Type B pancreatic cell (in vitro differentiated cells): Measurements from ENCODE around the gene ADGRB3. TPM values are rescaled to one million over a fixed set of nuclear protein-coding genes. Genes with fewer than 3 reads are reported as not detected.

ENCODE experiments used
- DNase-seq: peaks from one replicate; pipeline ENCODE4 v3.0.0; 2021; ENCODE audit warnings: mixed read lengths; ENCODE audit not compliant: unreplicated experiment; ENCODE audit errors: extremely low spot score
- H3K27ac Mint-ChIP-seq: 2 replicates; pipeline ENCODE4 v1.8.0; 2021; ENCODE audit warnings: mild to moderate bottlenecking, mixed read lengths
- H3K27me3 Mint-ChIP-seq: 2 replicates; pipeline ENCODE4 v1.8.0; 2021; ENCODE audit warnings: mixed read lengths
- H3K36me3 Mint-ChIP-seq: 2 replicates; pipeline ENCODE4 v1.8.0; 2021; ENCODE audit warnings: mixed read lengths
- H3K4me1 Mint-ChIP-seq: one replicate; pipeline ENCODE4 v1.8.0; 2021; ENCODE audit warnings: mixed read lengths; ENCODE audit not compliant: unreplicated experiment
- H3K4me3 Mint-ChIP-seq: 2 replicates; pipeline ENCODE4 v1.8.0; 2021; ENCODE audit warnings: mild to moderate bottlenecking, mixed read lengths
- H3K9me3 Mint-ChIP-seq: 2 replicates; pipeline ENCODE4 v1.8.0; 2021; ENCODE audit warnings: mixed read lengths
- CTCF ChIP-seq: fragments of 200-600 bp; sonication (generic); conservative IDR thresholded peaks from 2 replicates; pipeline ENCODE4 v1.5.0; 2021; ENCODE audit warnings: antibody characterized with exemption, mild to moderate bottlenecking
- total RNA-seq: library from RNA; stranded (reverse); gene quantifications from 2 replicates; pipeline ENCODE4 v1.2.1, GENCODE V29; 2021; ENCODE audit warnings: low replicate concordance

The ADGRB3 gene
- total RNA-seq, 1 donor from 2014 or later = 2.0 TPM

GRCh38 chr6:68642977-68643376 is 7.9 kb downstream of the ADGRB3 start:
- H3K4me3 Mint-ChIP-seq = no peak overlapping the region
- H3K27ac Mint-ChIP-seq = no peak overlapping the region
- peaks cover 17% of the 10 kb centered on the region for H3K4me1 Mint-ChIP-seq
- DNase-seq = no peak
- no peak for TF ChIP-seq CTCF
- peaks cover 39% of the 10 kb centered on the region for H3K27me3 Mint-ChIP-seq
- no peaks in the 10 kb centered on the region for H3K9me3 Mint-ChIP-seq
- no peaks in the 10 kb centered on the region for H3K36me3 Mint-ChIP-seq

- DNase-seq = no peak
- no peak overlapping the region for H3K27ac Mint-ChIP-seq
- no peak for TF ChIP-seq CTCF
Measured at GRCh38 chr6:68649669-68650068, 14.6 kb downstream of the ADGRB3 start.

DNA sequence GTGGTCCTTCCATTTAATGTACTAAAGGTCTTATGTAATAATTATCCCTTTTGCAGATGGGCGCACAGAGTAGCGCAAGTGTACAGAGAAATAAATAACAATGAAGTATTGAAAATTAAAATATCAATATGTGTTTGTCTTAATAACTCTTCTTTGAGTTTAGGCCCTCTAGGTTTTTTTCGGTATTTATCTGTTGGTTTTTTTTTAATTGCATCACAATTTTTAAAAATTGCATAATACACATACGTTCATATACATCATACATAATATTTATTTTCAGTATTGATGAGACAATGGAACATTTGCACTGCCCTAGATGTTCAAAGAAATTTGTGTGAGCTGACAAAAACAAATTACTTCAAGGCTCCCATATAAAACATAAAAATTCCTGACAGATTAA is 15.1 kb downstream of the ADGRB3 start:
- Mint-ChIP-seq H3K4me1 (peaks cover 5% of the 10 kb centered on the region), H3K27me3 (peaks cover 3% of the 10 kb centered on the region), H3K27ac (no peak overlapping the region), H3K9me3 (no peaks in the 10 kb centered on the region), H3K4me3 (no peak overlapping the region), H3K36me3 (no peaks in the 10 kb centered on the region)
- DNase-seq = no peak
- no peak for TF ChIP-seq CTCF

More at GRCh38 chr6:68649669-68650068, 14.6 kb downstream of the ADGRB3 start:
- Mint-ChIP-seq H3K27me3 (peaks cover 3% of the 10 kb centered on the region), H3K36me3 (no peaks in the 10 kb centered on the region), H3K9me3 (no peaks in the 10 kb centered on the region), H3K4me3 (no peak overlapping the region), H3K4me1 (peaks cover 5% of the 10 kb centered on the region)

- H3K27ac Mint-ChIP-seq = no peak overlapping the region
- no peak for TF ChIP-seq CTCF
- peaks cover 3% of the 10 kb centered on the region for H3K27me3 Mint-ChIP-seq
- peaks cover 5% of the 10 kb centered on the region for H3K4me1 Mint-ChIP-seq
- DNase-seq = no peak
- H3K4me3 Mint-ChIP-seq = no peak overlapping the region
- no peaks in the 10 kb centered on the region for H3K36me3 Mint-ChIP-seq
- no peaks in the 10 kb centered on the region for H3K9me3 Mint-ChIP-seq
Measured at GRCh38 chr6:68651011-68651985, 16.2 kb downstream of the ADGRB3 start.

DNA sequence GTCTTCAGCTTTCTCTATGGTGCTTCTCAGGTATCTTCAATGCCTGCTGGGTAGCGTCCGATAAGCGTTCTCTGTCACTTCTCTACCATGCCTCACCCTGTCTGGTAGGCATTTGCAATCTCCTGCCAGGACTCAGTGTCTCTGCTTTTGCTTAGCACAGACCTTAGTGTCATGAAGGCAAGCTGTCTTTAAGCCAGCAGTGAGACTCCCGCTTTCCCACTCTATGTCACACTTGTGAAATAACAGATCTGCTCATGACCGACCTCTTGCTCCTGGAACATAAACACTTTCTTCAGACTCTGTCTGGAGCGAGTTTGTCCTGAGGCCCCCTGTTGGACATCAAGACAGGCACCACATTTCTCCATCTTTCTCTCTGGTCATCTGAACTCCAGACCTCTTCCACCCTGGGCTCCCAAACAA is 17.0 kb downstream of the ADGRB3 start:
- peak; percentile 44 for TF ChIP-seq CTCF
- H3K4me1 Mint-ChIP-seq = peaks cover 5% of the 10 kb centered on the region
- no peak overlapping the region for H3K27ac Mint-ChIP-seq
- DNase-seq = no peak
- peaks cover 3% of the 10 kb centered on the region for H3K27me3 Mint-ChIP-seq
- no peaks in the 10 kb centered on the region for H3K36me3 Mint-ChIP-seq
- H3K4me3 Mint-ChIP-seq = no peak overlapping the region
- H3K9me3 Mint-ChIP-seq = no peaks in the 10 kb centered on the region
